ELF-1 (cell line): ENCODE results near the gene GTPBP2.
"Not testable (repeated sequence)": the region's sequence is repeated elsewhere in the genome, so short reads cannot be mapped to it uniquely, and the experiment has no call there.

Experiments used
- DNase-seq: peaks from one replicate; pipeline ENCODE4 v3.0.0-alpha.2; 2016; ENCODE audit warnings: low read depth, low spot score

GTPBP2 gene

GRCh38 chr6:43624786-43625288, 4.2 kb downstream of the GTPBP2 start:
- no peak for DNase-seq

DNA sequence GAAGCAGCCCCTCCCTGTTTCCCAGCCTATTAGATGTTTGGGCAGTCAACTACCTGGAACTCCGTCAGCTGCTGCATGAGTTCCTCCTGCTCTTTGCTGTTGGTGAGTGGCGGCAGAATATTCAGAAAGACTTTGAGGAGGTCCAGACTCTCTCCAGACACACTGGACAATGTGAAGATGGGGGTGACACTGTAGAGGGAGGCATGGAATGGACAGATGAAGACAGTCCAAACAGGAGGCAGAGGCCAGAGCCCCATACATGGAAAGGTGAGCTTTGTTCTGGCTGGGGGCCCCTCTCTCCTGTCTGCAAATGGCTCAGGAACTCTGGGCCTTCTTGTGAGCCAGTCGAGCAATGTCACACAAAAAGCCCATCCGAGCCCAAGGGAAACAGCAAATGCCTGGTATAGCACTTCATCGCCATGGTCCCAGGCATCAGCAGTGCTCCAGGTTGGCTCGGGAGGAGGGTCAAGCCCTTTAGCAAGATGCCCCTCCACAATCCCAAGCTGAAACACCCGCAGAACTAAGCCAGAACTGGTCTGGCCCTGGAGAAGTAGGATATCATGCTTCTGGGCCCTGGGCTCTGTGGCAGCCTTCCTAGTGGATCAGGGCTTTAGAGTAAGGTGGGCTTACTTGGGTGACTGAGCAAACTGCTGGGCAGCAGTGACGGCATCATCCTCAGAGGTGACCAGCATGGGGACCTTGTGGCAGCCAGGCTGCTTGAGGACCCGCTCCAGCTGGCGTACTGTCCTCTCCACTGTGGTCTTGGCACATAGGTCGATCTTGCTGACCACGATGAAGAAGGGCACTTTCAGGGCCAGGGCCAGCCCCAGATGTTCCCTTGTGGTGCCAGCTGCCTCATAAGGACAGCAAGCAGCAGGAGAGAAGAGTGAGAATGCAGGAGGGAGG, 4.9 kb downstream of the GTPBP2 start:
- no peak for DNase-seq

- DNase-seq: no peak
Observed at GRCh38 chr6:43622541-43622940, 6.5 kb downstream of the GTPBP2 start.

GRCh38 chr6:43621836-43622180, 7.3 kb downstream of the GTPBP2 start:
- no peak for DNase-seq

GRCh38 chr6:43621078-43621835, 7.8 kb downstream of the GTPBP2 start:
- no peak for DNase-seq

DNA sequence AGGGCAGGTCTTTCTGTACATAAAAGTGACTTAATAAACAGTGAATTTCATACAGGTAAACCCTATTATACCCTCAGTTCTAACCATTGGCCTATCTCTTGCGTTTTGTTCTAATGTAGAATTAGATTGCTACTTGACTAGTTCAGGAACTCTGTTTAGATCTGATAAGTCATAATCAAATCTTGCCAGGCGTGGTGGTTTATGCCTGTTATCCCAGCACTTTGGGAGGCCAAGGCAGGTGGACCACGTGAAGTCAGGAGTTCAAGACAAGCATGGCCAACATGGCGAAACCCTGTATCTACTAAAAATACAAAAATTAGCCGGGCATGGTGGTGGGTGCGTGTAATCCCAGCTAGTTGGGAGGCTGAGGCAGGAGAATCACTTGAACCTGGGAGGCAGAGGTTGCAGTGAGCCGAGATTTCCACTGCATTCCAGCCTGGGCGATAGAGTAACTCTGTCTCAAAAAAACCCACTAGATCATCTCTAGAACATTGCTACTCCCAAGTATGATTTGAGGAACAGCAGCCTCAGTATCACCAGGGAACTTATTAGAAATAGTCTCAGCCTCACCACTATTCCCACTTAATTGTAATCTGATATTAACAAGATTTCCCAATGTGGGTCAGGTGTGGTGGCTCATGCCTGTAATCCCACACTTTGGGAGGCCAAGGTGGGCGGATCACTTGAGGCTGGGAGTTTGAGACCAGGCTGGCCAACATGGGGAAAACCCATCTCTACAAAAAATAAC, 12.2 kb downstream of the GTPBP2 start:
- no peak for DNase-seq

- no peak for DNase-seq
Observed at GRCh38 chr6:43614396-43614730, 14.7 kb downstream of the GTPBP2 start.

- DNase-seq: no peak
Observed at GRCh38 chr6:43613721-43614395, 15.2 kb downstream of the GTPBP2 start.

DNA sequence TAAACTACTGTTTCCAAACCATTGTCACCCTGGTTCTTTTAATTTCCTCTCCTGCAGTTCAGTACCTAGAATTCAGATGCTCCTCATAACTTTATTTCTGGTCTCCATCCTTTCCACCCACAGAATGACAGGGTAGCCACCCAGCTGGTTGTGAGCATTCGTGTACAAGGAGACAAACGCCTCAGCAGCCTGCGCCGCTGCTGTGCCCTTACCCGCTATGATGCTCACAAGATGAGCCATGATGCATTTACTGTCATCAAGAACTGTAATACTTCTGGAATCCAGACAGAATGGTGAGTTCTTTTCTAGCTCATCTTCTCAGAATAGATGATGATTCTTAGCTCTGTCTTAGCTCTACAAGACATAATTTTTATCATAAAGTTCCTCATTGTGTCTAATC, 18.6 kb downstream of the GTPBP2 start:
- no peak for DNase-seq

DNA sequence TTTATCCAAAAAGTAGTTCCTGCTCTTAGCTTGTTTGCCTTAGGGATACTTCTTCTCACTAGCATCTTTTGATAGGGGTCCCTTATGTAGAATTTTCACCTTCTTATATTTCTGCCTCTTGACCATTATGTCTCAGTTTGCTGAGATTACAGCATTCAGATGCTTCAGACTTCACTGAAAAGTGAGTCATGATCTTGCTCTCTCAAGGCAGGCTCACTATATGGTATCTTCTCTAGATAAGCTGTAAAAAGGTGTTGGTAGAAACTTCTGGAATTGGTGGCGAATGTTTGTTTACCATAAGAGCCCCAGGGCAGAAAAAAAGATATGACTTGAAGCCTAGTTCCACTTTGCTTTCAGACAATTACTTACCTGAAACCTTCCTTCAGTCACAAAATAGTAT, 19.7 kb downstream of the GTPBP2 start:
- DNase-seq: no peak

GRCh38 chr6:43608807-43609206, 20.3 kb downstream of the GTPBP2 start:
- DNase-seq: no peak

DNA sequence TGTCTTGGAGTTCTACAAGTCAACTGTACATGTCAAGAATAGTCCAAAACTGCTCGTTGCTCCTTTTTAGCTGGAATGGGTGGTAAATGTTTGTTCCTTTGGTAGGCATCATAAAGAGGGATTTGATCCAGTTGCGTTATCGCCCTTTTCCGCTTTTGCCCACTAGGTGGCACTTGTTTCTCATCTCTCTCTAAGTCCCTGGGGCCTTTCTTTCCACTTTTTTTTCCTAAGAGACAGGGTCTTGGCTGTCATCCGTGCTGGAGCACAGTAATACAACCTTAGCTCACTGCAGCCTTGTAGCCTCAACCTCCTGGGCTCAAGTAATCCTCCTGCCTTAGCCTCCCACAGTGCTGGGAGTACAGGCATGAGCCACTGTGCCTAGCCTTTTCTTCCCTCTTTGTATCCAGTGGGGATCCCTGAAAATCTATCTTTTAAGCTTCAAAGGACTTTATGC, 20.7 kb downstream of the GTPBP2 start:
- DNase-seq: peak; percentile 83

DNA sequence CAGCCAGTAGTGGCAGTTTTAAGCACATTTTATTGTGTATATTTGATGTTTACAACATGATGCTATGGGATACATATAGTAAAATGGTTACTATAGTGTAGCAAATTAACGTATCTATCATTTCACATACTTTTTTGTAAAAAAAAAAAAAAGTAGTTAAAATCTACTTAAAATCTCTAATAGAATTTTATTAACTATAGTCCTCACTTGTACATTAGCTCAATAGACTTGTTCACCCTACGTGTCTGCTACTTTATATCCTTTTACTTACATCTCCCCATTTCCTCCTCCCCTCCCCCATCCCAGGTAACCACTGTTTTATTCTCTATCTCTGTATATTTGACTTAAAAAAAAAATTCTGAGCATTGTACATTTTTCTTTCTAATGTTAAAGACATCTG, 23.0 kb downstream of the GTPBP2 start:
- no peak for DNase-seq

DNA sequence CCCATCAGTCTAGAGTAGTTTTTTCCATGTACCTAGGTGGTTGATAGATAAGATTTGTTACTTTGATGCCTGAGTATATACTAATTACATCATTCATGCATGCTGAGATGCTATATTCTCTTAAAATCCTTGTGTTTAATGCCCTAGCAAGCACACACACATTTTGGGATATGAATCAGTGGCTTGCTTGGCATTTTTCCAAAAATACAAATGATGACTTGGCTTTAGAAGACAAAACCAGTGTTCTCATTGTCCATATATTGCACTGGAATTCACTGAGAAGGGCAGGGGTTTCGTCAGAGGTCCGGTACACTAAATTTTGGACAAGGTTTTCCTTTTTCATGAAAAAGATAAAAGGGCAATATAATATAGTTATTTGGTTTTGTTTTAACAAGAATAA, 24.9 kb downstream of the GTPBP2 start:
- DNase-seq: no peak

DNA sequence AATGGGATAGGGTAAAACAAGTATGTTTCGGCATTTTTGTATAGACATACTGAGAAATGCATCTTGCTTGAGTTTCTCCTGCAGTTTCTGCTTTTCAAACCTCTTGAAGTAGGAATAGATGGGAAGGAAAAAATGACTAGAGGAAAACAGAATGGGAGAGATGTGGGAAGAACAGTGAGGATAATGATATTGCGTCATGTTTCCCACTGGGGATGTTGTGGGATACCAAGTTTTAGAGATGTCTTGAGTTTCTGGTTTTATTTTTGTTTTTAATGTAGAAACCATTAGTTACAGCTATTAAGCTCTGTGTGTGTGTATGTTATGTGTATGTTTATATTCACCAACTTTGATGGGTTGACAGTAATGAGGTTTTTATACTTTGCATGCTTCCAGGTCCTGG, 28.5 kb downstream of the GTPBP2 start:
- no peak for DNase-seq

- DNase-seq: no peak
Observed at GRCh38 chr6:43593938-43594337, 35.1 kb downstream of the GTPBP2 start.

DNA sequence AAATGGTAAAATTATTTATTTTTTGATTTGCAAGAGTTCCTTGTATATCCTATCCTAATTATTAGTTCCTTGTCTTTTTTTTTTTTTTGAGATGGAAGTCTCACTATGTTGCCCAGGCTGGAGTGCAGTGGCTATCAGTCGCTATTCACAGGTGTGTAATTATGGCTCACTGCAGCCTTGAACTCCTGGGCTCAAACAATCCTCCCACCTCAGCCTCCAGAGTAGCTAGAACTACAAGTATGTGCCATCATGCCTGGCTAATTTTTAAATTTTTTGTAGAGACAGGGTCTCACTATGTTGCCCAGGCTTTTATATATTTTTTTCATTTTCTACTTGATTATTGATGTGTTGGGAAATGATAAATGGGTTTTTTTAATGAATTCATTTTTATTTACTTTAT, 39.5 kb downstream of the GTPBP2 start:
- DNase-seq: not testable (repeated sequence)

DNA sequence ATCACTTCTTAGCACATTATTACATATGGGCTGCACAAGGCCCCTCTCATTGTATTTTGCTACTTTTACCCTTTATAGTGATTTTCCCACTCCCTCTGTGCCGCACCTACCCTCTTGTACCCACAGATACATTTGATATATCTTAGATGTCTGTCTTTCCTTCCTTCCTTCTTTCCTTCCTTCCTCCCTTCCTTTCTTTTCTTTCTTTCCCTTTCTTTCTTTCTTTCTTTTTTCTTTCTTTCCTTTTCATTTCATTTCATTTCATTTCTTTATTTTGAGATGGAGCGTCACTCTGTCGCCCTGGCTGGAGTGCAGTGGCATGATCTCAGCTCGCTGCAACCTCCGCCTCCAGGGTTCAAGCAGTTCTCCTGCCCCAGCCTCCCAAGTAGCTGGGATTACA, 40.9 kb downstream of the GTPBP2 start:
- no peak for DNase-seq

GRCh38 chr6:43584892-43585570, 44.0 kb downstream of the GTPBP2 start:
- no peak for DNase-seq

DNA sequence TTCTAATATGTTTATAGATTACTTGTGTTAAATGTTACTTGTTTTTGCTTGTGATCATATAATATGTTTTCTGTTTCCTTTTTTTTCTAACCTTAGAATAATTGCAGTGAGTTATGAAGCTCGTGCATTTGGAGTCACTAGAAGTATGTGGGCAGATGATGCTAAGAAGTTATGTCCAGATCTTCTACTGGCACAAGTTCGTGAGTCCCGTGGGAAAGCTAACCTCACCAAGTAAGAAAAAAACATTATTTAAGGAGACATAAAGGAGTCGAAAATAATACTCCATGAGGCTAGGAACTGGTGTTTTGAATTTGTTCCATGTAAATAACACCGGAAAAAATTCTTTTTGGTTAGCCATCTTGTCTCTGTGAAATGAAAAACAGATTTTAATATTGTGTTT, 46.2 kb downstream of the GTPBP2 start:
- DNase-seq: no peak

- DNase-seq: no peak
Observed at GRCh38 chr6:43579171-43579570, 49.9 kb downstream of the GTPBP2 start.
